Uterine smooth muscle cell (primary cell): ENCODE results near the gene OR4X1. TPM values are rescaled to one million over a fixed set of nuclear protein-coding genes. Genes with fewer than 3 reads are reported as not detected.

Experiments
- total RNA-seq: library from RNA; depleted of rRNA; stranded (reverse); fragments of >200 nt; gene quantifications from 2 replicates; pipeline ENCODE4 v1.2.3, GENCODE V29; 2014

Gene OR4X1, protein sequence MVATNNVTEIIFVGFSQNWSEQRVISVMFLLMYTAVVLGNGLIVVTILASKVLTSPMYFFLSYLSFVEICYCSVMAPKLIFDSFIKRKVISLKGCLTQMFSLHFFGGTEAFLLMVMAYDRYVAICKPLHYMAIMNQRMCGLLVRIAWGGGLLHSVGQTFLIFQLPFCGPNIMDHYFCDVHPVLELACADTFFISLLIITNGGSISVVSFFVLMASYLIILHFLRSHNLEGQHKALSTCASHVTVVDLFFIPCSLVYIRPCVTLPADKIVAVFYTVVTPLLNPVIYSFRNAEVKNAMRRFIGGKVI
- not detected in 2 replicates for total RNA-seq

DNA sequence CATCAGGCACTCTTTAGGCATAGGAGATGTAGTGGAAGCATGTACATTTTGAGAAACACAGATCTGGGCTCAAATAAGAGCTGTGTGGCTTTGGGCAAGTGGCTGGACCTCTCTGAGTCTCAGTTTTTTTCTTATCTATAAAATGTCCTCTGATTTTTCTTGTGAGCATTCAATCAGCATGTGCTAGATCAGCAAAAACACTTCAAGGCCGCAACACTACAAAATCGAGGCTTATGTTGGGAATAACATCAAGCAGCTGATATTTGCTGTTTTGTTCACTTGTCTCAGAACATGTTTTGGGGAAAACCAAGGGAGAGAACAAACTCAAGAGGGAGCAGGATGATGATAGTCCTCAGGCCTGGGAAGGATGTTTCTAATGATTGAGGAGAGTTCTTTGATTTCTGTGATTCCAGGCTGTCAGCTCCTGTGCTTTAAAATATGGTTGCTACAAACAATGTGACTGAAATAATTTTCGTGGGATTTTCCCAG is at the start of gene OR4X1:
Gene OR4X1, plus strand, starts transcription at position 439 of the 489 bp plus-strand sequence. Its CDS starts 0 bp downstream, at position 439.

DNA sequence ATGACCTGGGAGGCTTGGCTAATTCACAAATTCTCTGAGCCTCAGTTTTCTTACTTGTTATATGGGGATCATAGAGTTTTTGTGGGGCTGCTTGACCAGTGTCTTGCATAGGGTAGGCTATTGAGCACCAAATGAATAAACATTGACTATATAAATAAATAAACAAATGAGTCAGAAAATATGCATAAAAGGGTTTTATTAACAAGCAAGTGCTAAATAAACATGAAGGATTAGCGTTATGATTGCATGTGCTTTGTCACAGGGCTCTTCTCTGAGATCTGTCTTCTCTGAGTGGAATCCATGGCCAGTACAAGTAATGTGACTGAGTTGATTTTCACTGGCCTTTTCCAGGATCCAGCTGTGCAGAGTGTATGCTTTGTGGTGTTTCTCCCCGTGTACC is 47.2 kb upstream of the OR4X1 start, which contains the start of gene OR4B1:
Gene OR4B1, plus strand, starts transcription at position 301 of the 400 bp plus-strand sequence. Its CDS starts 0 bp downstream, at position 301.

DNA sequence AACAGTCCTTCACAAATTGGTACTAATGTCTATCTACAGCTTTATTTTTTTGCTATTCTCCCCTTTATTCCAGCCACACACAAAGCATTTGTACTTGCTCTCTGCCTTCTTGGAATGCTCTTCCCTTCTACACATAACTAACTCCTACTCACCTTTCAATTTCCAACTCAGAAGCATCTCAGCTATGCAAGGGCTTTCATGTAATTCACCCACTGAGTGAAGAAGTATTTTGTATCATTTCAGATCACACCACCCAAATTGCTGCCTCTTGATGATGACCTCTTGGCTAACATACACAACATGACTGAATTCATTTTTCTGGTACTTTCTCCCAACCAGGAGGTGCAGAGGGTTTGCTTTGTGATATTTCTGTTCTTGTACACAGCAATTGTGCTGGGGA is 18.9 kb upstream of the OR4X1 start, which contains the start of gene OR4X2:
Gene OR4X2, plus strand, starts transcription at position 301 of the 400 bp plus-strand sequence. Its CDS starts 0 bp downstream, at position 301.

DNA sequence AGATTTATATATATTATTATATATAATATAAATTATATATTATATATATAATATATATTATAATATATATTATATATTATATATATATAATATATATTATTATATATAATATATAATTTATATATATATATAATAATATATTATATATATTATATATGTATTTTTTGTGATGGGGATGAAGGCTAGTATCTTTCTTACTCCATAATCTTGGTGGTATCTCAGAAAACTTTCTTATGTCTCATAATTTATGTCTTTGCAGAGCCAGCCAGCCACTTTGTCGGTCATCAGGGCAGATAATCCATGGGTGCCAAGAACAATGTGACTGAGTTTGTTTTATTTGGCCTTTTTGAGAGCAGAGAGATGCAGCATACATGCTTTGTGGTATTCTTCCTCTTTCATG is 42.3 kb downstream of the OR4X1 start, which contains the start of gene OR4S1:
Gene OR4S1, plus strand, starts transcription at position 301 of the 400 bp plus-strand sequence. Its CDS starts 0 bp downstream, at position 301.

Other genes with a start within 250 kb of the OR4X1 start
- gene OR4B1, start 47.1 kb upstream of the OR4X1 start, total RNA-seq: not detected in 2 replicates
- gene OR4X2, start 18.8 kb upstream of the OR4X1 start, total RNA-seq: not detected in 2 replicates
- gene OR4S1, start 42.4 kb downstream of the OR4X1 start, total RNA-seq: not detected in 2 replicates
- not detected in 2 replicates for gene OR4C3, start 61.1 kb downstream of the OR4X1 start, total RNA-seq
- not detected in 2 replicates for gene OR4C5, start 102.6 kb downstream of the OR4X1 start, total RNA-seq
- gene OR4A47, start 224.9 kb downstream of the OR4X1 start, total RNA-seq: not detected in 2 replicates